ENCODE data around the gene DCAF12. TPM values are rescaled to one million over a fixed set of nuclear protein-coding genes. Genes with fewer than 3 reads are reported as not detected.
A peak's percentile ranks its signal among the peaks of the same experiment; 100 is the strongest.

The DCAF12 gene
- total and polyA plus RNA-seq, 2 of the 13 experiments (the other 11 are each of a cell fraction or from before 2014, with no cell fraction given), result 26.8 to 37.4 TPM

DNA sequence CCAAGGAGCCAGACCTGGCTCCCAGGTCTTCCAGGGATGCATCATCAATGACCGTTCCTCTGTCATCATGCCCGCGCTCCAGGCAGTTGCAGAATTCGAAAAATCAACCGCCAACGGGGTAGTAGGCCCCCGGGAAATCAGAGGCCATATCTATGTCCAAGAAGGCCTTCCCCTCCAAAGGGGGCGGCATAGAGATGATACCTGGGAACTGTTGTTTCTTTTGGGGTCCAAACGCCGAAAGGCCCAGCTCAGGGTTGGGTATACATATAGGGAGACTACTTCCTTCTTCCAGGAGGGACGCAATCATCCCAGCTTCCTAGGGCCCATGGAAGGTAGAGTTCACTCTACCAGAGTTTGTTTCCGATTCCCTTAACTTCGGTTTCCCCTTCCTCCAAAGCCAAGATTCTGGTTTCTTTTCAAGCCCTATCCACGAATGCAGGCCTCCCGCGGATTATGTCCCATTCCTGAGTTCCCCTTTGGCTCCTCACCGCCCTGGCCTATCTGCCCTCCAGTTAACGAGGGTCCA is 754 bp downstream of the DCAF12 start (continued):
- TF ChIP-seq NFYC (CRISPR knock-in tag; IDR thresholded peaks at IDR 0.05), result no peak
- TF ChIP-seq, protein P1, sequence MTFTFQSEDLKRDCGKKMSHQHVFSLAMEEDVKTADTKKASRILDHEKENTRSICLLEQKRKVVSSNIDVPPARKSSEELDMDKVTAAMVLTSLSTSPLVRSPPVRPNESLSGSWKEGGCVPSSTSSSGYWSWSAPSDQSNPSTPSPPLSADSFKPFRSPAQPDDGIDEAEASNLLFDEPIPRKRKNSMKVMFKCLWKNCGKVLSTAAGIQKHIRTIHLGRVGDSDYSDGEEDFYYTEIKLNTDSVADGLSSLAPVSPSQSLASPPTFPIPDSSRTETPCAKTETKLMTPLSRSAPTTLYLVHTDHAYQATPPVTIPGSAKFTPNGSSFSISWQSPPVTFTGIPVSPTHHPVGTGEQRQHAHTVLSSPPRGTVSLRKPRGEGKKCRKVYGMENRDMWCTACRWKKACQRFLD (CRISPR knock-in tag; IDR thresholded peaks at IDR 0.05; ENCODE audit: borderline replicate concordance), result peak; percentile 22; the same call in 1 of the 2 replicates
- no peak for TF ChIP-seq RCOR2 (CRISPR knock-in tag; IDR thresholded peaks at IDR 0.05)
- TF ChIP-seq STAT5B (CRISPR knock-in tag; IDR thresholded peaks at IDR 0.05), result no peak

DNA sequence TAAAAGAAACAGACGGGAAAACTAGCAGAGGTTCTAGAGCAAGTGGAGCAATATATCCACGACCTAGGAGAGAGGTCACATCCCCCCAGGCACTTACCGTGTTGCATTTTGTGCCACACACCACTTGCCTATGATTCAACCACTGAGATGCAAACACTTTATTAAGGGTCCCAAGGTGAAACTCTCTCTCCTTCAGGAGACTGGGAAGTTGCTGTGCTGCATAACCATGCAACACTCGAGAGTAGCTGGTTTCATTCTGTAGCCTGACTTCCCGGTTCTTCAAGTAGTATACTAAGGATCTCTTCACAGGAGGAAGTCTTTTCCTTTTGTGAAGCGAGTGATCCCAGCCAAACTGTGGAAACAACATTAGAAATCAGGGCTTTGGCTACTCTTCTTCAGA is 1.6 kb downstream of the DCAF12 start:
- Histone ChIP-seq H2AFZ (ENCODE audit: low read length) (no peak overlapping the region), H3K27me3 (ENCODE audit: control insufficient read depth in 1 of 2, insufficient read depth in 2 of 2, low read length in 2 of 2) (no peaks in the 10 kb centered on the region; a peak in 1 of 5 replicates), H3K27ac (ENCODE audit: extremely low read length, insufficient read depth, low read length) (no peak overlapping the region), H3K4me1 (ENCODE audit: insufficient read depth, low read length) (peaks cover 43% of the 10 kb centered on the region), H3K9me3 (ENCODE audit: low read length) (no peaks in the 10 kb centered on the region), H3K4me2 (ENCODE audit: low read depth, low read length) (peak overlapping the region; percentile 92), H3K79me2 (ENCODE audit: insufficient read depth, low read length) (peaks cover 49% of the 10 kb centered on the region), H3K4me3 (replicated peaks in 1 of 3; ENCODE audit: insufficient read depth in 1 of 3, low read depth in 2 of 3, low read length in 3 of 3) (peak overlapping the region; percentile 66 to 88 (median 86); a peak in 5 of 6 replicates), H4K20me1 (ENCODE audit: insufficient read depth, low read length) (0 out of 2 replicates have a peak, but pooled peaks cover 4% of the 10 kb centered on the region), H3K9ac (ENCODE audit: insufficient read depth, low read depth, low read length) (peak overlapping the region; percentile 86), H3K36me3 (replicated peaks in 1 of 2; ENCODE audit: control insufficient read depth in 1 of 2, insufficient read depth in 2 of 2, low read length in 2 of 2) (peaks cover 2 to 18% of the 10 kb centered on the region in 2 experiments; a peak in 4 of 5 replicates)
- ChIA-PET POLR2A (interaction anchor here (0.5 kb wide), 1 partner anchor 17 kb away, joined by 3 read pairs; no protein-coding TSS in a partner anchor), CTCF (ENCODE audit: low intra/inter-chr PET ratio, low total read pairs) (no interaction called here)
- DNase-seq (ENCODE audit: low spot score) (no peak), ATAC-seq (no peak), FAIRE-seq (no peak)
- TF ChIP-seq FOXJ3 (CRISPR knock-in tag; IDR thresholded peaks at IDR 0.05; ENCODE audit: borderline replicate concordance), result no peak
- TF ChIP-seq, protein P2, sequence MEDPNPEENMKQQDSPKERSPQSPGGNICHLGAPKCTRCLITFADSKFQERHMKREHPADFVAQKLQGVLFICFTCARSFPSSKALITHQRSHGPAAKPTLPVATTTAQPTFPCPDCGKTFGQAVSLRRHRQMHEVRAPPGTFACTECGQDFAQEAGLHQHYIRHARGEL (CRISPR knock-in tag; IDR thresholded peaks at IDR 0.05), result no peak
- TF ChIP-seq DNMT3B (CRISPR knock-in tag; conservative IDR thresholded peaks at IDR 0.05), result no peak
- 0 out of 2 replicates have a peak, but pooled peaks have one; percentile 9 for TF ChIP-seq KMT2A (CRISPR knock-in tag; IDR thresholded peaks at IDR 0.05)
- in situ Hi-C loops (cut with HindIII; ENCODE audit: extremely low pct_ligation_motif_present, low pct_unique_long_range_greater_than_20kb) (loop anchor here (10.0 kb wide), 1 partner anchor 130 kb away; no protein-coding TSS in a partner anchor), intact Hi-C loops (cut with micrococcal nuclease; ENCODE audit: unreplicated experiment) (loop anchor here (1.0 to 5.0 kb wide), 4 partner anchors 30 to 128 kb away; partner anchors contain the start of gene UBAP1)
- WGBS (ENCODE audit: low lambda C conversion rate), result 49% methylated on average over 6 of the region's 6 CpGs
- BruUV-seq (replicated peaks), result no TSS peak
